ENCODE measurements around the gene PARD3.
"Not testable (repeated sequence)": the region's sequence is repeated elsewhere in the genome, so short reads cannot be mapped to it uniquely, and the experiment has no call there.

Gene PARD3

DNA sequence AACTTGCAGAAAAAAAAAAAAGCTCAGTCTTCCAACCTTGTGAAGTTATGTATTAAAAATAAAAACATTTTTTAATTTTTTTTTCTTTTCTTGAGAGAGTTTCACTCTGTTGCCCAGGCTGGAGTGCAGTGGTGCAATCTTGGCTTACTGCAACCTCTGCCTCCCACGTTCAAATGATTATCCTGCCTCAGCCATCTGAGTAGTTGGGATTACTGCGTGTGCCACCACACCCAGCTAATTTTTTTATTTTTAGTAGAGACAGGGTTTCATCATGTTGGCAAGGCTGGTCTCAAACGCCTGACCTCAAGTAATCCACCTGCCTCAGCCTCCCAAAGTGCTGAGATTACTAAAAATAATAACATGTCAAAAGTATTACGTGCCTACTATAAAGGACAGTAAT lies 375.7 kb downstream of the PARD3 start:
- FAIRE-seq; DNase-seq (ENCODE audit: insufficient read length, low spot score): not testable (repeated sequence)

DNA sequence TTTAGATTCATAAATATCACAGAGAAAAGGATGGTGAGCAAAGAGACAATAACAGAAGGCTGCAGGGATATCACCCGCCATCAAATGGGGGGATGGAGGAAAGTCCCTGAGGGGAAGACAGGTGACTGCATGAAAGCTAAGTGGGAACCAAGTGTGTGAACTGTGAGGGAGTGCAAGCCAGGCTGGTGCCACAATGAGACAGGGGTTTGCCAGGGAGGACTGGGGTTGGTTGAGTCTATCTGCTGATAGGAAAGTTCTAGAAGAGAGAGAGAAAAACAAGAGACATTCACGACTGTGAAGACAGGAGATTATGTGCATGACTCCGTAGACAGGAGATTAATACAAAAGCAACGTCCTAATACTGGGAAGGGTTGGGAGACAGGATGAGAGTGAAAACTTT lies 376.4 kb downstream of the PARD3 start:
- no peak for FAIRE-seq
- DNase-seq (ENCODE audit: insufficient read length, low spot score), result no peak

DNA sequence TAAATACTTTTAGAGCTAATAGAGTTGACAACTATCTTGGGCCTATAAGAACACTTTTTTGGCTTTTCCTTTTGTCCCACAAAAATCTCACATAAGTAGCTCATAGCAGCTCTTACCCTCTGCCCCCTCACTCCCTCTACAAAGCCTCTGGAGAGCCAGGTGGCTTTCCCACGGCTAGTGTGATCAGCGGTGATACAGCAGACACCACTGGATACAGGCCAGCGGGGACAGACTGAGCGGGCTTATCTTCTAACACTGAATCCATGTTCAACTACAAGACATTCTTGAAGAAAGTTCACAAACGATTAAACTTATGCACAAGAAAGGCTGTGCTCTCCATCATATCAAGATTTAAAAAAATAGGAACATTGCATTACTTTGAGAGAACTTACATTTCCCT lies 377.2 kb downstream of the PARD3 start:
- DNase-seq (ENCODE audit: insufficient read length, low spot score) (no peak), FAIRE-seq (no peak)

- DNase-seq (ENCODE audit: insufficient read length, low spot score), result no peak
- FAIRE-seq, result no peak
Observed at GRCh38 chr10:34434119-34434594, 380.9 kb downstream of the PARD3 start.

DNA sequence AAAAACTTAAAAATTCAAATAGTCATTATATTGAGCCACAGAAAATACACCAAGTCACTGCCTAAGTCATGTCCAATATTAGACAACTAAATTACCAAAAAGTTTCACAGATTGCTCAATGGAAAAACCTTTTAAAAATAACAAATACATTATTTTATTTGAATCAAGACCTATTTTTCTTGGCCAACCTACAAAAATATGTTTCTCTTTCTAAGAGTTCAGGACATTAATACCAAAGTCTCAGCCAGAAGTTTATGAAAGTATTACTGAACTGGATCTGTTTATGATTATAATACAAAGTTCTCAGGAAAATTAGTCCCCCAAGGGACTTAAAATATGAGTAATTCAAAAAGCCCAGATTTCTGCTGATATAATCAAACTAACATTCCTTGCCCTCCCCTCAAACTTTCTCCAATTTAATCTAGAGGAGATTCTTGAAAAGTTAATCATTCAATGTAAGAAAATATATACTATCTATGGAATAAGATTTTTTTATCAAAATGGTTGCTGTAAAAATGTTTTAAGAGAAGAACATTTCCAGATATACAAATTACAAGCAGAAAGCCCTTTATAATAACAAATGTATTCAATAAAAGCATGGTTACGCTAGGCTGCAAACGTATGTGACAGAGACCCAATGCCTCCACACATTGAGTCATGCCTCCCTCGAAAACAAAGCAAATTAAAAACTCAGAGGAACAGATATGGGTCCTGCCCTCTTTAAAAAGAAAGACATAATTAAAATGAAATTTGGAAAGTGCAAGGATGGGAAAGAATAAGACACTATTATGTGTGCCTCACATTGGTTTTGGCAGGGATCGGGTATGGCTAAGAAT lies 381.6 kb downstream of the PARD3 start:
- DNase-seq (ENCODE audit: insufficient read length, low spot score), result no peak

DNA sequence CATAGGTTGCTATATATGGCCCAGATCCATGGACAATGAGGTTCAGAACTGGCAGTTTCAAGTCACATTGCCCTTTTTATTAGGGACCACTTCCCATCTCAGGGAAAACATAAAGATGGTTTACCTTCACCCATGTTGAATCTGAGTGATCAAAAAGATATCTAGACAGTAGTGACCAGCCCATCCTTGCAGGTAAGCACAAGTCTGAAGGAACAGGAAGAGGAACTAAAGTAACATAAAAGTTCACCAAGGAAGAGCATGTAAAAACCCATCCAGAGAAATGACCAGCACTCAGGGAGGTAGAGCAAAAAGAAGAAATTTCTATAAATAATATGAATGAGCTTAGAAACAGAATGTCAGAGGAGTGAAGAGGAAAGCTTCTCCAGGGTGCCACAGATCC lies 382.5 kb downstream of the PARD3 start:
- FAIRE-seq (no peak), DNase-seq (ENCODE audit: insufficient read length, low spot score) (no peak)

More for the DNA sequence above, 381.6 kb downstream of the PARD3 start:
- no peak for FAIRE-seq

DNA sequence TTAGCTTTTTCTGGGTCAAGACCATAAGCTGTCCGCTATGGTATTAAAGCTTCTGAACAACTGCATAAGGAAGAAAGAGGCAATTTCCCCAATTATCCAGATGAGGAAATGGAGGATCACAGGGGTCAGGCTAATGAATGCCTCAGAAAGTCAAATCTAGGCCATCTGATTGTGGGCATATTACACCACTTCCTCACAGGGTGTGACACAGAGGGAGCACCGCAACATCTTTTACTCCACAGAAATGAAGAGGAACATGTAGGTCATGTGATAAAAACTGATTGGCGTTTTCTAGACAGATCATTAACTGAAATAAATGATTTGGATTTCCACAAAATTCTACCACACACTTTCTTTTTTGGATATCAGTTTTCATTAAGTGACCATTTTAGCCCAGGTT lies 384.4 kb downstream of the PARD3 start:
- FAIRE-seq (peak; percentile 48), DNase-seq (ENCODE audit: insufficient read length, low spot score) (no peak)

DNA sequence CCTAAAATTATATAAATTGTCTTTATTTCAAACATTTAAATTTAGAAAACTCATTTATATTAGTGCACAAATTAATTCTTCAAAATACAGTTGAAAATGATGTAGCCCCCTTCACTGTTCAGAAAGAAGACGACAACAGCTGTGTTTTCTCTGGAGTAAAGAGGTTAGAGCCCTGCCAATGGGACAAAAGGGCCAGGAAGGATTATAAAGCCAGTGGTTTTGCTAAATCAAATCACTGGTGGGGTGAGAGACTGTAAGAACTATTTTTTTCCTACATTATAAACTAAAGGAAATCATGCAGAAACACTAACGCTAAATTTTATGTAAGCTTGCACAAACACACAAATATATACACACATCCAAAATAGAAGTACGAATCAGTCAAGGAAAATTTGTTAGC lies 386.6 kb downstream of the PARD3 start:
- DNase-seq (ENCODE audit: insufficient read length, low spot score) (no peak), FAIRE-seq (no peak)

DNA sequence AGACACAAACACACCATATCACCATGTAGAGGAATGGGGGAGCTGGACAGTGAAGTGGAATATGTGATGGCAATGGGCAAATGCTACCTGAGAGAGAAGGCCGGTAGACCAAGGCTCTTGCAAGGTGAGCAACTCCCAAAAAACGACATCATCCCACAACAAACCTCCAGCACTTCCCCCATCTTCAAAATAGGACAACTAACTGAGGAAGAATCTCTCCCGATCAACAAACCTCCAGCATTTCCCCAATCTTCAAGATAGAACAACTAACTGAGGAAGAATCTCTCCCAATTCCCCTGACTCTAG lies 387.2 kb downstream of the PARD3 start:
- no peak for DNase-seq (ENCODE audit: insufficient read length, low spot score)
- FAIRE-seq, result no peak

DNA sequence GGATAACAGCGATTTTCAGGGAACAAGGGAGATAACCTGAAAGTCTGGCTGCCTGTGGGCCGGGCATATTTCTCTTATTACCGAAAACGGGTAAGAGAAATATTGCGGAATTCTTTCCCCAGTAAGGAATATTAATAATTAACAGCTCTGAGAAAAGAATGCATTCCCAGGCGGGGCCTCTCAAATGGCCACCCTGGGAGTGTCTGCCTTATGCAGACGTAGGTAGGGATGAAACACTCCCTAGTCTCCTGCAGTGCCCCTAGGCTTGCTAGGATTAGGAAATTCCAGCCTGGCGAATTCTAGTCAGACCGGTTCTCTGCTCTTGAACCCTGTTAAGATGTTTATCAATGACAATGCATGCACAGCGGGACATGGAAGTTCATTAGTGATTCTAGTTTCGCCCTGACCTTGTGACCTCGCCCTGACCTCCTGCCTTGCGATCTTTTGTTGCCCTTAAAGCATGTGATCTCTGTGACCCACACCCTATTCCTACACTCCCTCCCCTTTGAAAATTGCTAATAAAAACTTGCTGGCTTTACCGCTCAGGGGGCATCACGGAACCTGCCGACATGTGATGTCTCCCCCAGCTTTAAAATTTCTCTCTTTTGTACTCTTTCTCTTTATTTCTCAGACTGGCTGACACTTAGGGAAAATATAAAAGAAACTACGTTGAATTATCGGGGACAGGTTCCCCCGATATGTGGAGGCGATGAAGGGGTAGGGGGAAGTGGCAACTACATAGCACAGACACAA lies 387.8 kb downstream of the PARD3 start:
- not testable (repeated sequence) for DNase-seq (ENCODE audit: insufficient read length, low spot score); FAIRE-seq

- not testable (repeated sequence) for DNase-seq (ENCODE audit: insufficient read length, low spot score); FAIRE-seq
Observed at GRCh38 chr10:34426538-34427157, 388.4 kb downstream of the PARD3 start.

DNA sequence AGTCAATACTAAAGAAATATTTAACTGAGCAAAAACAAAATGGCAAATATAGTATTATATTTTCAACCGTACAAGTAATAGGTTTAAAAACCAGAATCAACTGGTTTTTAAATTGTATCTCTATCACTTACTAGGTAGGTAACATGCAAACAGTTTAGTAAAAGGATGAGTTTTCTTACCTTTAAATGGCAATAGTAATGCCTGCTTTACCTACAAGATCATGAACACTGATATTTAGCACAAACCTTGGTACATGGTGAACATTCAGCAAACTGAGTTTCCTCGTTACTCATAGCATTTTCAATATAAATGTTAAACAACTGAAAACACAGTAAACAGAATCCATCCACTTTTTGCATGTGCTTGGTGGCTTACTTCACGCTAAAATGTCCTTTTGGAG lies 389.1 kb downstream of the PARD3 start:
- FAIRE-seq, result peak; percentile 8
- no peak for DNase-seq (ENCODE audit: insufficient read length, low spot score)

DNA sequence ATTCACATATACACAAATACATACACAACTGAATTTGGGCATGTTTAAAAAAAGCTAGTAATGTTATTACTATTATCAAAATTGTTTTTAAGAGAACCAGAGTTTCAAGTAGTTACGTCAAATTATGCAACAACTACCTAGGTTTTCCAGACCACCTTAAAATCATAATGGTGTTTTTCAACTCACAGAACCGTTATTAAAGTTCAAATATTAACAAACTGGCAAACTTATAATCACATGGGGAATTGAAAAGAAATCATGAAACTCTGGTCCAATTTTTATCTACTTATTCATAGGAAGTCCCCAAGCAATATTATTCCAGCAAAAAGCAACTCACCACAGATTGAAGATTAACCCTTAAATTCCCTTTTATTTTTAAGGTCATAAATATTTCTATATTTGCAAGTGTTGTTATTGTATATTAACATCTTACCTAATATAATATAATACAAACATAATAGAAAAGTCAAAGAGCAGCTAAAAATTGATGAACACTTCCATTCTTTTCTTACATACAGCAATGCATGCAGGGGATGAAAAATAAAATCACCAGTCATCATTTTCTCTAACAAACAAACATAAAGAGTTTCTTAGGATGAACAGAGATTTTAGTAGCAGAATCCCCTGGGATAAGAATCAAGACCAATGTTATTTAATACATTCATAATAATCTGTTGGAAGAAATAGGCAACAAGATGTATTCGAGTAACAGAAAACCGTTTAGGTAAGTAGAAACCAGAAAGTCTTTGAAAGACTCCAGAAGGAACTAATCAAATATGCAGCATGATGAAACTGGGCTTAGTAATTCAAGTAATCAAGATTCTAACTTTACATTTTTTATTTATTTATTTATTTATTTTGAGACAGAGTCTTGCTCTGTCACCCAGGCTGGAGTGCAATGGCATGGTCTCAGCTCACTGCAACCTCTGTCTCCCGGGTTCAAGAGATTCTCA lies 391.1 kb downstream of the PARD3 start:
- FAIRE-seq, result no peak
- DNase-seq (ENCODE audit: insufficient read length, low spot score), result no peak

- no peak for FAIRE-seq
- no peak for DNase-seq (ENCODE audit: insufficient read length, low spot score)
Observed at GRCh38 chr10:34420795-34421194, 394.3 kb downstream of the PARD3 start.

DNA sequence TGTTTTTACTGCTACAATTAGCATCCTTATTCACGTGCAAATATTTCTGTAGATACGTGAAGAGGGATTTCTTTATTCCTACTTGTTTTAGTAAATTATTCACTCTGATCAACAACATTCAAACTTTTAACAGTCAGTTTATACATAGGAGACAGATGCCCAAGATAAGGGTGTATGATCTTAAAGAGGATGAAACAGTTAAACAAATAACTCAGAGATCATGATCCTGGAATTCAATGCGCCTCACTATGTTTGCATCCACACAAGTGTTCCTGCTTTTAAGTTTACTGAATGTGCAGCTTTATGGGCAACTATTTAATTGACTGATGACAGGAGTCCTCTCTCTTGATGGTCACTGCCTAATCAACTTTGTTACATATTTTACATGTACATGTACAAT lies 394.8 kb downstream of the PARD3 start:
- DNase-seq (ENCODE audit: insufficient read length, low spot score) (no peak), FAIRE-seq (no peak)

GRCh38 chr10:34415039-34415438 lies 400.1 kb downstream of the PARD3 start:
- no peak for DNase-seq (ENCODE audit: insufficient read length, low spot score)
- FAIRE-seq, result no peak

GRCh38 chr10:34413756-34414587 lies 401.1 kb downstream of the PARD3 start:
- FAIRE-seq, result no peak
- DNase-seq (ENCODE audit: insufficient read length, low spot score), result no peak

DNA sequence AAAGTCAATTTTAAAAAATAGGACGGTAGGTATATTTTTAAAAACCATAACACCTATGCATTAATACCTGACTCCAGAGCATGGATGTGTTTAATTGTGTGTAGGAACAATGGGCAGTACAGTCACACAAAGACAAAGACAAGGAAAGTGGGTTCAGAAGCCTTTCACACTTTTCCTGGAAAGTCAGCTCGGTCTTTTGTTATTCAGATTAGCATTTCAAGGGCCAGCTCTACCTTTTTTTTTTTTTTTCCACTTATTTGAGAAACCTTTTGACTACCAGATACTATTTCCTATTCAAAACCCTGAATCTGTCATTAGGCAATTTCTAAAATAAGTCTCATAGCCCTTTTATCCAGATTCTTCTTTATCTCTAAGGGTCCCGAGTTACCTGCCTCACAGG lies 401.9 kb downstream of the PARD3 start:
- no peak for FAIRE-seq

GRCh38 chr10:34408956-34409355 lies 406.1 kb downstream of the PARD3 start:
- DNase-seq (ENCODE audit: insufficient read length, low spot score), result no peak
- FAIRE-seq, result no peak

More for the DNA sequence above, 401.9 kb downstream of the PARD3 start:
- no peak for DNase-seq (ENCODE audit: insufficient read length, low spot score)

DNA sequence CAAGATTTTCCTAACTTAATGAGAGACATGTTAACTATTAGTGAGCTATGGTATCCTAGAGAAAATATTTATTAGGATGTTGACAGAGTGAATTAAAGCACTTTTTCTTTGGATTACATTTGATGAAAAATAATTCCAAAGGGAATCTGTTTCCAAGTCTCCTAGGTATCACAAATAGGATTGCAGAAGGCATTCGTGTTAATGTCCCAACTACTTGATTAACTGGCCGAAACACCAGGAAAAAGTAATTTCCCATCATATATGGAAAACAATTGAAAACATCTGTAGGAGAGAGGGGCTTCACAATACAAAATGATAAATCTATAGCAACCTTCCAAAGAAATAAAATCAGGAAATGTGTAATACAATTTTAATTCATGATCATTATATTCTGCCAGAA lies 406.7 kb downstream of the PARD3 start:
- DNase-seq (ENCODE audit: insufficient read length, low spot score) (no peak), FAIRE-seq (peak; percentile 31)
